HG03060 (cell line): ENCODE results near the gene OR2M5.

Experiments used
- ATAC-seq: cut with Tn5 transposase; IDR thresholded peaks from one replicate; pipeline ENCODE4 v1.9.1; 2021; ENCODE audit warnings: low read depth, moderate number of reproducible peaks; ENCODE audit not compliant: unreplicated experiment

The OR2M5 gene

DNA sequence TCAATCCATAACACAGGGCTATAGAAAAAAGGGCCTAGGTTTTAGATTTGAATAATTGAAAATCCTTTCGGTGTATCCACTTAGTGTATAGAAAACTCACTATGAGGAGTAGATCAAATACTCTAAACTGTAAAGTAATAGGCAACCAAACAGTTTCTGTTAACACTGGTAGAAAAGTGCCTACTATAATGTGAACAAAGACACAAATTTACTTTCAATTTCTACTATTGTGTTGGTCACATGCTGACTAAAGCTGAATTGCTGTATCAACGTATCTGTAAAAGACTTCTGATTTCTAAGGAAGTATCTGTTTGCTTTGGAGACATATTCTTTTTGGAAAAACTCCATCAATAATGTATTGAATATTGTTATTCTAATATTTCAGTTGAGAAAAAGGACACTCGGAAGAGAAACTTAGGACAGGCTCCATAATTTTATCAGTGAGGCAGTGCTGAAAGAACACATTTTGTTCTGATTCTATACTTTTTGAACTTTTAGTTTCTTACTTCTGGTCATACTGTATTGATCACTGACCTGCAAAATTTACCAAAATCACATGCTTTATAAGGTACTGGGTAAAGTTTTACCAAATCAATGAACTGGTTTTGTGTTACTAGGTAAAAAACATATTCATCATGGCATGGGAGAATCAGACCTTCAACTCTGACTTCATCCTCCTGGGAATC lies at the start of gene OR2M5:
OR2M5 (plus strand) TSS at position 636 of the 686 bp plus-strand sequence; CDS start at position 636, 0 bp downstream.
- ATAC-seq = no peak

- ATAC-seq = no peak
Measured at GRCh38 chr1:248098529-248098928, 46.4 kb upstream of the OR2M5 start.

DNA sequence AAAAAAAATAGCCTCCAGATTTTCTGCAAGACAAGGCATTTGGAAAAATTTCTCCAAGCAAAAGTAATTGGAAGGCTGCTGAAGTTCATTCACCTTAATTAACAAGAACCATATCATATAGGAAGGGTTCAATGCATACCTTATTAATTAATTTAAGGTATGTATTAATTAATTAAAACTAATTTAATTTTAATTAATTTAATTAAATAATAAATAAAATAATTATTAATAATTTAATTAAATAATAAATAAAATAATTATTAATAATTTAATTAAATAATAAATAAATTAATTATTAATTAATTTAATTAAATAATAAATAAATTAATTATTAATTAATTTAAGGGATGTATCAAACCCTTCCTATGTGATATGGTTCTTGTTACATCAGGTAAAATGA lies 42.1 kb upstream of the OR2M5 start:
- ATAC-seq = no peak

DNA sequence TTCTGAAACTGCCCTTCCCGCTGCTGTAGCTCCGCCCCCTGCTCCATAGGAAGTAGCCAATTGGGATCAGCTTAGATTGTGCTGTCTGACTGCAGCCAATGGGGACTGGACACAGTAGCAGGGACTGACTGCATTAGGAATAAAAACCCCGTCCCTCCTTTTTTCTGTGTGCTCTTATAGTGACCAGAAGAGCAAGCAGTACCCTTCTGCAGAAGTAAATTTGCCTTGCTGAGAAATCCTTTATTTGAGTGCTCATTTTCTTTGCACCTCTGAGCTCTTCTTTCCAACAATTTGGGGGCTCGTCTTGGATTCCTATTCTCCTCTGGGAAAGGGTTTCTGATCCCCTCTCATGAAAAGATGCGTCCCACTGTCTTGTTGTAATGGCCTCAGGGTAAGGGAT lies 33.8 kb upstream of the OR2M5 start:
- ATAC-seq = no peak

- ATAC-seq = no peak
Measured at GRCh38 chr1:248114890-248115289, 30.1 kb upstream of the OR2M5 start.

DNA sequence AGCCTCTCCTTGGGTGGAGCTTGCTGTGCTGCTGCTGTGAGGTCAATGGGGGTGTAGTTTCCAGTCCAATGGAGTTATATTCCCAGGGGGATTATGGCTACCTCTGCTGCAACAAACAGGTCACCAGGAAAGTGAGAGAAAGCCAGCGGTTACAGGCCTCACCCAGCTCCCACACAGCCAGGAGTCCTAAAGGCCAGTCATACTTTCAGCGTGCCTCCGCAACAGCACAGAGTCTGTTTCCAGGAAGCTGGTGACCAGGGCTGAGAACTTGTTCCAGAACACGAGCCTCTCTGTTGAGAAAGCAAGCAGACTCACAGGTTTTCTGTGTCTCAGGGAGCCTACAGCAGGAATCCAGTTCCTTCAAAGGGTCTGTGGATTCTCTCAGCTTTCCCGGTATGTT lies 17.3 kb upstream of the OR2M5 start:
- ATAC-seq = no peak

DNA sequence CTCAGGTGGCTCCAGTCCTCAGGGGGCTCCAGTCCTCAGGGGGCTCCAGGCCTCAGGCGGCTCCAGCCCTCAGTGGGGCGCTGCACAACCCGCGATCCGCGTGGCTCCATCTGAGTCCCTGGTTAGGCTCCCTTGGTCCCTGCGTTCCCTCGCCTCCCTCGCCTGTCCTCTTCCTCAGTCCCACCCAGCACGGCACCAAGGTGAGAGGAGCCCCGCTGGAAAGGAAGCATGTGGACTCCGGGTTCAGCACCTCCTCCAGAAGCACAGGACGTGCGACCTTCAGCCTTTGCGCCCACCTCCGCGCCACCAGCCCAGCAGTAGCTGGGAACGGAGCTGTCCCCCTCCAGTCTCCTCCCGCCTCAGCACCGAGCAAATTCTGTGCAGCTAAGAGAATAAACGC lies 8.1 kb upstream of the OR2M5 start:
- no peak for ATAC-seq

DNA sequence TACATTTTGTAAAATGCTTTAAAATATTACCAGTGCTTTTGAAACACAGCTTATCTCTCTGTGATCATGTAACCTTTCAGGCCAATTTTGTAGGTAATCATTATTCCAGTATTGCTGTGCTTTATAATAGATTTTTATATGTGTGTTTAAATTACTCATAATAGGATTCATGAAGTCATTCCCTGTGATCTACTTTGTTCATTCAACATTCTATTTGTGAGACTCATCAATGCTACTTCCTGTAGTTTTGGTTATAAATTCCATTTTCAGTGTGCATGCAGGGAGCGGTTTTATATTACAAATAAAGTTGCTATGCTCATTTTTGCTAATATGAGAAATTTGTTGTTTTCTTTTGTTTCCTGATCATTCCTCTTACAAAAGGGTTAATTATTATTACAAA lies 4.1 kb upstream of the OR2M5 start:
- no peak for ATAC-seq

DNA sequence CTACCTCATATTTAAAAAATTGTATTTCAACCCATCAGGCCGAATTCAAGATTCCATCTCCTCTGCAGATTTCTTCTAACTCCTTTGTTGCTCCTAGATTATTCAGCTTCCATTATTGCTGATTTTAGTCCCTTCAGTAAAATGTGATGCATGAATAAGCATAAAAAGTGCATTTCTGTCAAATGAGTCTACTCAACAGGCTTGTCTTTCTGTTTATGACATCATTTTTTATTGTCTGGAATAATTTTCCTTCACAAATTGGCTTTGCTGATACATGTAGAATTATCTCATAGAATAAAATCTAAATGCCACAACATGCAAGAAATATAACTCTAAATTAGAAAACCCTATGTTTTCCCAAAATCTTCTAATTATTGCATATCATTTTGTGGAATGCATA lies 1.6 kb upstream of the OR2M5 start:
- no peak for ATAC-seq

DNA sequence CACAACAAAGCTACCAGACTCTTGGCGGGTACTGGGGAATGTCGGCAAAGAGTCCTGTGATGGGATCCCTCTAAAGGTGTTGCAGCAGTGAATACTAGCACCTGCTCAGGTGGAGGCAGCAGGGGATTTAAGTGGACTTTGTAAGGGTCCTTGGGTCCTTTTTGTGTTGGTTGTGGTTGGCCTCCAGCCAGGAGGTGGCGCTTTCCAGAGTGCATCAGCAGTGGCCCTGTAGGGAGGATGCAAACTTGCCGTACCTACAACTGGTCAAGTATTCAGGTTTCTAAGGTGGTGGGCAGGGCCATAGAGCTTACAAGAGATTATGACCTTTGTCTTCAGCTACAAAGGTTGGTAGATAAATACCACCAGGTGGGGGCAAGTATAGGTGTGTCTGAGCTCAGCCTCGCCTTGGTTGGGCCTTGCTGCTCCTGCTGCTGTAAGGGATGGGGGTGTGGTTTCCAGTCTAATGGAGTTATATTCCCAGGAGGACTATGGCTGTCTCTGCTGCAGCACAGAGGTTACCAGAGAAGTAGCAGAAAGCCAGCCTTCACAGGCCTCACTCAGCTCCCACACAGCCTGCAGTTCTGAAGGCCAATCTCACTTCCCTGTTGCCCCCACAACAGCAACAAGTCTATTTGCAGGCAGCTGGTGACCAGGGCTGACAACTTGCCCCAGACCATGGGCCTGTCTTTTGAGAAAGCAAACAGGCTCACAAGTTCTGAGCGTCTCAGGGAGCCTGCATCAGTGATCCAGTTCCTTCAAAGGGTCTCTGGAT lies 7.3 kb downstream of the OR2M5 start:
- no peak for ATAC-seq

DNA sequence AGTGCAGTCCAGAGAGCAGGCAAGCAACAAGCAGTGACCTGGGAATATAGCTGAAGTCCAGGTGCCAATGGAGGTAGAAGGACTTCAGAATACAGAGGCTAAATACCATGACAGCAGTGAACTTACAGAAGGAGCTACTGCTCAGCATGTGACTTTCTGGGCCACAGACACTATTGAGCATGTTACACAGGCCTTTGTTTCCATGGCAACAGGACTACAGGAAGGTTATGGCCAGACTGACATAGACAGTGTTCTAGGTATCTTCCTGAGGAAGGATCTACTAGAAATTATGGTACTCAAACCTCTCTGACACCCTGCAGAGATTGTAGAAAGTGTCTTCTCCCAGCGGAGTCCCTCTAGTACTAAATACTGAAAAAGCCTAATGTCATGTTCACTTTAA lies 11.0 kb downstream of the OR2M5 start:
- no peak for ATAC-seq

DNA sequence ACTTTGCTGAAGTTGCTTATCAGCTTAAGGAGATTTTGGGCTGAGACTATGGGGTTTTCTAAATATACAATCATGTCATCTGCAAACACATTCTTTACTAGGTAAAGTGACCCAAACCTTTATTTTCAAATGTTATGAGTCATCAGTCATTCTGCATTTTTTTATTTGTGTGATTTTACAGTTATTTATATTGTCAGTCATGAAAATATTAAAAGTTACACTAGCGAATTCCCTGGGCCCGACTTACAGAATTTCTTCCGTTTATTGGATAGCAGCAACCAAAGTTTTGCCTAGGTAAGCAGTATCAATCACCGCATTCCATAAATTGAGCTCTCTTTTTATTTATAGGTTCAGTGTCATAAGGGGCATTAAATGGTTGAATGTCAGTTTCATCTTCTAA lies 13.8 kb downstream of the OR2M5 start:
- no peak for ATAC-seq

DNA sequence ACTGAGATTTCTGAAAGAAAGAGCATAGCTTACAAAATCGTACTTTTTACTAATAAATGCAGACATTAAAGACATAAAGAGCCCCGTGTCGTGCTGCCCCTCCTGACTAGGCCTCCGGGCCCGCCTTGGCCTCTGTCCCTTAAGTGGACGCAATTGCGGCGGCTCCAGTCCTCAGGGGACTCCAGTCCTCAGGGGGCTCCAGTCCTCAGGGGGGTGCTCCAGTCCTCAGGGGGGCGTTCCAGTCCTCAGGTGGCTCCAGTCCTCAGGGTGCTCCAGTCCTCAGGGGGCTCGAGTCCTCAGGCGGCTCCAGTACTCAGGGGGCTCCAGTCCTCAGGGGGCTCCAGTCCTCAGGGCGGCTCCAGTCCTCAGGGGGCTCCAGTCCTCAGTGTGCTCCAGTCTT lies 19.1 kb downstream of the OR2M5 start:
- no peak for ATAC-seq

DNA sequence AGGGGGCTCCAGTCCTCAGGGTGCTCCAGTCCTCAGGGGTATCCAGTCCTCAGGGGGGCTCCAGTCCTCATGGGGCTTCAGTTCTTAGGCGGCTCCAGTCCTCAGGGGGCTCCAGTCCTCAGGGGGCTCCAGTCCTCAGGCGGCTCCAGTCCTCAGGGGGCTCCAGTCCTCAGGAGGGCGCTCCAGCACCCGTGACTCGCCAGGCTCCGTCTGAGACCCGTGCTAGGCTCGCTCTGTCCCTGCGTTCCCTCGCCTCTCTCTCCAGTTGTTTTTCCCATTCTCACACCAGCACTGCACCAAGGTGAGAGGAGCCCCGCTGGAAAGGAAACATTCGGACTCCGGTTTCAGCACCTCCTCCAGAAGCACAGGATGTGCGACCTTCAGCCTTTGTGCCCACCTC lies 20.2 kb downstream of the OR2M5 start:
- no peak for ATAC-seq

DNA sequence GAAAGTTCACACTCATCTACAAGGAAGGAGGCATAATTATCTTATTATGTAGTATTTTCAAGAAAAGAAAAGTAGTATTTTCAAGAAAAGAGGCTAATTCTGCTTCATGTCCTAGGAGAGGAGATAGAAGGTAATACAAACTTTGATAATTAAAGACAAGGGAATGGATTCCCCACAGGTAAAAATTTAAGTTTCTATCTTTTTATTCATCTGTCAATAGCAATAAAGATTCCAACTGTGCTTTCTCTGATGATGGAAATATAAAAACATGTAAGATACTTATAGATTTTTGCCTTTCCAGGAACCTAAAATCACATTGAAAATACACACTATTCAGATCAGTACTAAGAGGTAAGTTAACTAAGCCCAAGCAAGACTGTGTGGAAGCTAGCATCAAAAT lies 29.6 kb downstream of the OR2M5 start, which contains the start of gene OR2M2:
OR2M2 (plus strand) TSS at position 301 of the 400 bp plus-strand sequence. CDS start 5,165 bp downstream, outside the sequence.
- ATAC-seq = no peak

GRCh38 chr1:248183996-248184395 lies 39.0 kb downstream of the OR2M5 start:
- no peak for ATAC-seq

DNA sequence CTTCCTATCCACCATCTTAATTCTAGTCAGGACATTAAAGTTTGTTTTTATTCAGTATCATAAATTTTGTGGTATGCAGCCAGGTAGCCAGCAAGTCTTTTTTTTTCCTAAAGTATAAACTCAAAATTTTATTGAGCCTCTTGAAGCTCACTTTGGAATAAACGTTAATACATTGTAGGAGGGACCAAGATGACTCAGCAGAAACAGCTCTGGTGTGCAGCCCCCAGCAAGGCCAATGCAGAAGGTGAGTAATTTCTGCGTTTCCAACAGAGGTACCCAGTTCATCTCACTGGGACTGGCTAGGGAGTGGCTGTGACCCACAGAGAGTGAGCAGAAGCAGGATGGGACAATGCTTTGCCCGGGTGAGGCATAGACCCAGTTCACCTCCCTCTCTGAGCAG lies 42.4 kb downstream of the OR2M5 start:
- no peak for ATAC-seq

- no peak for ATAC-seq
Measured at GRCh38 chr1:248189026-248189425, 44.1 kb downstream of the OR2M5 start.

- no peak for ATAC-seq
Measured at GRCh38 chr1:248194117-248194516, 49.2 kb downstream of the OR2M5 start.
